ENCODE measurements around the gene TMEM147.

The TMEM147 gene

DNA sequence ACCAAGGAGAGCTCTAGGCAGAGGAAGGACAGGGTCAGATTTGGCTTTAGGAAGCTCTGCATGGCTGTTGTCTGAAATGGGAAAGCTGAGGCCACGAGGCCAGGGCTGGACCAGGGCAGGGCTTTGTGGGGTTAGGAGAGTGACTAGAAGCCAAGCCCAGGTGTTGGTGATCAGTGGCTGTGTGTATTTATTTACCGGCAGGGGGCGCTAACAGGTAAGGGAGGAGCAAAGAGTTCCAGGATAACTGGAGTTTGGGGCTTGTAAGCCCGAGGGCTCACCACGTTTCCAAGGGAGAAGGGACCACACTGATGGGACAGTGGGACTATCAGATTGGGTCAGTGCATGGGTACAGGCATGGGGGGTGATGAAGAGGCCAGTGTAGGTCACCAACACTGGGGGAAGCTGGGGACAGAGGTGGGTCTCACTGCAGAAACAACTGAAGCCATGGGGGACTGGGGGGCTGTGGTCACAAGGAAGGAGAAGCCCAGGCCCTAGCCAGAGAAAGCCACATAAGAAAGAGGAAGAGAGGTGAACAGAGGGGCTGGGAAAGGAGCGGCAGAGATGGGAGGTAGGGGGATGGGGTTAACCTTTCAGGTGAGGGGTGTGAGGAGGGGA is 3.9 kb downstream of the TMEM147 start:
- peak; percentile 92 for DNase-seq (ENCODE audit: low spot score)

GRCh38 chr19:35549879-35550523 is 4.6 kb downstream of the TMEM147 start:
- DNase-seq (ENCODE audit: low spot score) = no peak

- no peak for DNase-seq (ENCODE audit: low spot score)
Observed at GRCh38 chr19:35551091-35551810, 5.8 kb downstream of the TMEM147 start.

- no peak for DNase-seq (ENCODE audit: low spot score)
Observed at GRCh38 chr19:35552534-35553384, 7.3 kb downstream of the TMEM147 start.

DNA sequence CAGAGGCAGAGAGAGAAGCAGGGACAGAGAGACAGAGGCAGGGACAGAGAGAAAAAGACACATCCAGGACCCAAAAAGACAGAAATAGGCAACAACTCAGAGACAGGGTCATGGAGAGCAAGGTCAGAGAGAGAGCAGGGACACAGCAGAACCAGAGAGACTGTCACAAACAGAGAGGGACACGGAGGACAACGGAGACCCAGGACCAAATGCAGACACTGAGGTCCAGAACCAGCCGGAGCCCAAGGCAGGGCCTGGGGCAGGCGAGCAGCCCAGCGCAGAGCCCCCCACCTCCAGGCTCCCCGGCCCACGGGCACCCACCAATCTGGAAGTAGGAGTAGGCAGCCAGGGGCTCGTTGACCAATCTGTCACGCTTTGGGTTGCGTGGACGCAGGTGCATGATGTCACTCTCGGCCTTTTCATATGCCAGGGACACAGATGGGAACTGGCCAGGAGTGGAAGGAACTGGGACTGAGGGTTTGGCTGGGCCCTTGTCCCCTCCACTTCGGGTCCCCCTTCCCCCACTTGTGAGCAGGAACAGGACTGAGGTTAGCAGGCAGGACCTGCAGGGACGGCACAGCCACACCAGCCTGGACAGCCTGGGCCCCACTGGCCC is 8.1 kb downstream of the TMEM147 start:
- no peak for DNase-seq (ENCODE audit: low spot score)

DNA sequence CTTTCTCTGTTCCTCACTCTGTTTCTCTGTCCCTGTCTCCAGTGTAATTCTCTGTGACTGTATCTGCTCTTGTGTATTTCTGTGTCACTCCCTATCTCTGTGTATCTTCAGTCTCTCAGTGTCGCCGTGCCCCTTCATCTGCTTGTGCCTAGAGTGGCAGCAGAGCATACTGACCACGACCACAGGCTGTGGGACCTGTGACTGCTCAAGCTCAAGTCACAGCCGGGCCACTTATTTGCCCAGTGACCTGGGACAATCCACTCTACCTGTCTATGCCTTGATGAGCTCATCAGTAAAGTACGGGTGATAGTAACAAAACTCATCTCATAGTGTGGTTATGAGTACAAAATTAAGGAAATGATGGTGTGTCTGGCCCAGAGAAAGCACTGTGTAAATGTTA is 8.7 kb downstream of the TMEM147 start:
- DNase-seq (ENCODE audit: low spot score) = no peak

DNA sequence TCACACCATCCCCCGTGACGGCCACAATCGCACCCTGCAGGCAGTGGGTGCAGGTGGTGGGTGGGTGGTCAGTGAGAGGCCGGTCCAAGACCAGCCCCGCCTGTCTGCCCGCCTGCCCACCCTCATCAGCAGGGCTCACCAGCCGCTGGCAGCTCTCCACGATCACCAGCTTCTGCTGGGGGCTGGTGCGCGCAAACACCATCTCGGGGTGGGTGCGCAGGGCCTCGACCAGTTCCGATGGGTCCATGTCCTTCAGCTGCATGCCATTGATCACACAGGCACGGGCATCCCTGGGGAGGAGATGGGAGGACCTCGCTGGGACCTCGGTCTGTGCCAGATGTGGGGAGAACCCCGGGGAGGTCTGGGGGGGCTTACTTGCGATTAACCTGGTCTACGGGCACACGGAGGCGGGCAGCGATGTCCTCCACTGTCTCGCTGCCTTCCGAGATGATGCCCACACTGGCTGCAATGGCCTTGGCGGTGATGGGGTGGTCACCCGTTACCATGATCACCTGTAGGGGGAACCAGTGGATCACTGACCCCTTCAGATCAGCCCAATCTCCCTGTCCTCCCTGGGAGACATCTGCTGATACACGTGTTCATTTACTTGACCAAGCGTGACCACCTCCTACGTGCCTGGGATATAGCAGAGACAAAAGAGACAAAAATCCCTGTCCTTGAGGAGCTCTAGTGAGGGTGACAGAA is 10.0 kb downstream of the TMEM147 start:
- peak; percentile 77 for DNase-seq (ENCODE audit: low spot score)

GRCh38 chr19:35556025-35556590 is 10.7 kb downstream of the TMEM147 start:
- no peak for DNase-seq (ENCODE audit: low spot score)

DNA sequence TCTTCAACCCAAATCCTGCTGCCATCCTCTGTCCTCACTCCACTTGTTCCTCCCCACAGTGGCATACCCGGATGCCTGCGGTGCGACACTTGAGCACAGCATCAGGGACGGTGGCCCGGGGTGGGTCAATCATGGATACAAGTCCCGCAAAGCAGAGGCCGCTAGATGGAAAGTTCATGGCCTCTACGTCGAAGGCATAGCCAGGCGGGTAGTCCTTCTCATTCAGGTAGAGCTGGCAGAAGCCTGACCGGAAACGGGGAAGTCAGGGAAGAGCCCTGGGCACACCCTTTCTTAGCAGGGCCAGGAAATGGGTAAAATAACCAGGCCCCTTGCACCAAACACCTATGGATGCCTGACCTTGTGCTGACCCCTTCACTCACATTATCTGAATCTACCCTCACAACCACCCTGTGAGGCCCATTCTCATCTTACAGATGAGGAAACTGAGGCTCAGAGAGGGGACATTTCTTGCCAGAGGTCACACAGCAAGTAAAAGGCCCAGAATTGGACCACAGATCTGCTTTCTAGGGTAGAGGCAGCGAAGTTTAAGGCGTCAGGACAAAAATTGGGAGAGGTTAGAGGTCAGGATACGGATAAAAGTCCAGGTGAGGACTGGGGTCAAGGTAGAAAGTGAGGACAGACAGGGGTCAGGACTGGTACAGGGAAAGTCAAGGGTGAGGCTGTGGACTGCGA is 11.6 kb downstream of the TMEM147 start:
- DNase-seq (ENCODE audit: low spot score) = no peak

GRCh38 chr19:35557539-35558399 is 12.3 kb downstream of the TMEM147 start:
- DNase-seq (ENCODE audit: low spot score) = peak; percentile 47

- DNase-seq (ENCODE audit: low spot score) = peak; percentile 4
Observed at GRCh38 chr19:35558400-35559280, 13.2 kb downstream of the TMEM147 start.

GRCh38 chr19:35559281-35559659 is 13.8 kb downstream of the TMEM147 start:
- peak; percentile 21 for DNase-seq (ENCODE audit: low spot score)

- peak; percentile 1 for DNase-seq (ENCODE audit: low spot score)
Observed at GRCh38 chr19:35559781-35560180, 14.4 kb downstream of the TMEM147 start.

DNA sequence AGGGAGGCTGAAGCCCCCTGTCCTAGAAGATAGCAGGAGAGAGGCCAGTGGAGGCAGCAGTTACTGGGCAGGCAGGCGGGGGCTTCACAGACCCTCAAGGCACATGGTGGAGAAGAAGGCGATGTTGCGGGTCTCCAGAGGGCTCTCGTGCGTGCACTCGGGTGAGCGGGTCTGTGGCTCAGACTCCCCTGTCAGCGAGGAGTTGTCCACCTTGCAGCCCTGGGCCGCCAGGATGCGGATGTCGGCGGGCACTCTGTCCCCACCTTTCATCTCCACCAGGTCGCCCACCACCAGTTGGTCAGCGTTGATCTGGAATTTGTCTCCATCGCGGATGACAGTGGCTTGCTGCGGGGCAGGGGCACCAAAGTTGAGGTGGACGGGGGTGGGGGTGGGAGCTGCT is 14.8 kb downstream of the TMEM147 start:
- no peak for DNase-seq (ENCODE audit: low spot score)

DNA sequence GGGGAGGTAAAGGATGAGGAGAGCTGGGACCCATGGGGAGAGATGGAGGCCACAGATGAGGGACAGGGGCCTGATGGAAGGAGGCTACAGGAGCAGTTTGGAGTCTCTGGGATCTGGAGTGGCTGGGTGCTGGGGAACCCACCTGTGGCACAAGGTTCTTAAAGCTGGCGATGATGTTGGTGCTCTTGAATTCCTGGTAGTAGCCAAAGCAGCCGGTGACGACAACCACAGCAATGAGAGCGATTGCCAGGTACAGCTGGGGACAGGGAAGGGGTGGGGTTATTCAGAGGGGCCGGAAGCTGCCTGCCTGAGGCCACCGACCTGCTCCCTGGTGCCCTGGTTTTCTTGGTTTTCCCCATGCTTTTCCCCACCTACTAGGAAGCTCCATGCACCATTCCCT is 15.3 kb downstream of the TMEM147 start:
- DNase-seq (ENCODE audit: low spot score) = no peak

- peak; percentile 0 for DNase-seq (ENCODE audit: low spot score)
Observed at GRCh38 chr19:35561436-35561835, 16.0 kb downstream of the TMEM147 start.

- DNase-seq (ENCODE audit: low spot score) = peak; percentile 2
Observed at GRCh38 chr19:35562336-35562735, 16.9 kb downstream of the TMEM147 start.

- no peak for DNase-seq (ENCODE audit: low spot score)
Observed at GRCh38 chr19:35562776-35563175, 17.4 kb downstream of the TMEM147 start.

Data from HuH-7.5 (cell line).